Ishikawa (cell line): ENCODE measurements around the gene CLCN1.

Experiments used
- CEBPB ChIP-seq: IDR thresholded peaks from 2 replicates; pipeline ENCODE4 v1.6.1; 2012
- CREB1 ChIP-seq: IDR thresholded peaks from 2 replicates; pipeline ENCODE4 v1.6.1; 2012; ENCODE audit warnings: low read depth
- EGR1 ChIP-seq: IDR thresholded peaks from 2 replicates; pipeline ENCODE4 v1.6.1; 2012
- EP300 ChIP-seq: IDR thresholded peaks from 2 replicates; pipeline ENCODE4 v1.6.1; 2012; ENCODE audit warnings: borderline replicate concordance
- FOXM1 ChIP-seq: IDR thresholded peaks from 2 replicates; pipeline ENCODE4 v1.6.1; 2012; ENCODE audit warnings: low read depth, borderline replicate concordance
- MAX ChIP-seq: IDR thresholded peaks from 2 replicates; pipeline ENCODE4 v1.6.1; 2012
- NFIC ChIP-seq: IDR thresholded peaks from 2 replicates; pipeline ENCODE4 v1.6.1; 2012
- RAD21 ChIP-seq: IDR thresholded peaks from 2 replicates; pipeline ENCODE4 v1.6.1; 2012; ENCODE audit warnings: low read depth
- TAF1 ChIP-seq: IDR thresholded peaks from 2 replicates; pipeline ENCODE4 v1.6.1; 2012; ENCODE audit warnings: low read depth, mild to moderate bottlenecking
- TCF12 ChIP-seq: IDR thresholded peaks from 2 replicates; pipeline ENCODE4 v1.6.1; 2012; ENCODE audit warnings: low read depth
- TEAD4 ChIP-seq: IDR thresholded peaks from 2 replicates; pipeline ENCODE4 v1.6.1; 2012
- USF1 ChIP-seq: IDR thresholded peaks from 2 replicates; pipeline ENCODE4 v1.6.1; 2012
- YY1 ChIP-seq: IDR thresholded peaks from 2 replicates; pipeline ENCODE4 v1.6.1; 2012; ENCODE audit warnings: low read depth
- ZBTB7A ChIP-seq: IDR thresholded peaks from 2 replicates; pipeline ENCODE4 v1.6.1; 2012; ENCODE audit warnings: low read depth
- TF ChIP-seq, protein P1 (sequence below): IDR thresholded peaks from 2 replicates; pipeline ENCODE4 v1.6.1; 2012; ENCODE audit warnings: low read depth, mild to moderate bottlenecking

CLCN1 gene

DNA sequence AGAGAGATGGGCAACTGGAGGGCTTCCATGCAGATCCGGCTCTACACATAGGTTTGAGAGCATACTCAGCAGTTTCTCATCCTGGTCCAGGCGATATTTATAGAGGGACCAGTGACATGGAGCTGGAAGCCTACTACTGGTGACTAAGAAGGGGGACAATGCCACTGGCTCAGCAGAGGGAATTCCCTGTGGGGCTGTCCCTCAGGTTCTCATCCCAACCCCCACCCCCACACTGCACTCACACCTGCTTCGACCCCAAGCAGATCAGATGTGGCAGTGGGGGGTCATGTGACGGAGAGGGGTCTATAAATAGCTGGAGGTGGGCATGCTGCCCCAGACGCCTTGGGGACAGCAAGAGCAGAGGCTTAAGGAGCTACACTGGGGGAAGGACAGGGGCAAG lies at the start of gene CLCN1:
Gene CLCN1, plus strand, starts transcription at position 336 of the 400 bp plus-strand sequence. CDS start 102 bp downstream, outside the sequence.
- no peak for TF ChIP-seq TEAD4
- no peak for TF ChIP-seq TAF1
- TF ChIP-seq TCF12, result no peak
- TF ChIP-seq EGR1, result no peak
- no peak for TF ChIP-seq RAD21

DNA sequence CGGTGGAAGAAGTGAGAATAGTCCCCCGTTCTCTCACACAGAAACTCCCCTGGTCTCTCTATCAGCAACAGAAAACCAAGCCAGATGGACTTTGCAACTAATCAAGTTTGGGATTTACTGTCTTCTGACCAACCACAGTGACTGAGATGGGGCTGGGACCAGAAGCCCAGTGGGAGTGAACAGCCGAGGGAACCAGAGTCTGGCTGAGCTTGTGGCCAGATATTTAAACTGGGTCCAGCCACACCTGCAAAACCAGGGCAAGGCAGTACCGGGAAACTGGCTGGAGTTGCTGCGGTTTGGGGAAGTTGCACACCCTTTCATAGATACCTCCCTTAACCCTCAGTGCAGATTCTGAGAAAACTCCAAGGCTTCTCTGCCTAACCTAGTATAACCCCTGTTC lies 46.7 kb upstream of the CLCN1 start:
- TF ChIP-seq TCF12, result no peak

GRCh38 chr7:143271240-143271639 lies 44.7 kb upstream of the CLCN1 start:
- TF ChIP-seq TEAD4 (no peak), EGR1 (no peak), TAF1 (no peak), EP300 (no peak), USF1 (no peak), YY1 (no peak), ZBTB7A (no peak), MAX (no peak), TCF12 (no peak), FOXM1 (no peak), CEBPB (no peak), RAD21 (no peak), CREB1 (no peak), NFIC (no peak)
- TF ChIP-seq, protein P1, sequence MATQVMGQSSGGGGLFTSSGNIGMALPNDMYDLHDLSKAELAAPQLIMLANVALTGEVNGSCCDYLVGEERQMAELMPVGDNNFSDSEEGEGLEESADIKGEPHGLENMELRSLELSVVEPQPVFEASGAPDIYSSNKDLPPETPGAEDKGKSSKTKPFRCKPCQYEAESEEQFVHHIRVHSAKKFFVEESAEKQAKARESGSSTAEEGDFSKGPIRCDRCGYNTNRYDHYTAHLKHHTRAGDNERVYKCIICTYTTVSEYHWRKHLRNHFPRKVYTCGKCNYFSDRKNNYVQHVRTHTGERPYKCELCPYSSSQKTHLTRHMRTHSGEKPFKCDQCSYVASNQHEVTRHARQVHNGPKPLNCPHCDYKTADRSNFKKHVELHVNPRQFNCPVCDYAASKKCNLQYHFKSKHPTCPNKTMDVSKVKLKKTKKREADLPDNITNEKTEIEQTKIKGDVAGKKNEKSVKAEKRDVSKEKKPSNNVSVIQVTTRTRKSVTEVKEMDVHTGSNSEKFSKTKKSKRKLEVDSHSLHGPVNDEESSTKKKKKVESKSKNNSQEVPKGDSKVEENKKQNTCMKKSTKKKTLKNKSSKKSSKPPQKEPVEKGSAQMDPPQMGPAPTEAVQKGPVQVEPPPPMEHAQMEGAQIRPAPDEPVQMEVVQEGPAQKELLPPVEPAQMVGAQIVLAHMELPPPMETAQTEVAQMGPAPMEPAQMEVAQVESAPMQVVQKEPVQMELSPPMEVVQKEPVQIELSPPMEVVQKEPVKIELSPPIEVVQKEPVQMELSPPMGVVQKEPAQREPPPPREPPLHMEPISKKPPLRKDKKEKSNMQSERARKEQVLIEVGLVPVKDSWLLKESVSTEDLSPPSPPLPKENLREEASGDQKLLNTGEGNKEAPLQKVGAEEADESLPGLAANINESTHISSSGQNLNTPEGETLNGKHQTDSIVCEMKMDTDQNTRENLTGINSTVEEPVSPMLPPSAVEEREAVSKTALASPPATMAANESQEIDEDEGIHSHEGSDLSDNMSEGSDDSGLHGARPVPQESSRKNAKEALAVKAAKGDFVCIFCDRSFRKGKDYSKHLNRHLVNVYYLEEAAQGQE, result no peak

DNA sequence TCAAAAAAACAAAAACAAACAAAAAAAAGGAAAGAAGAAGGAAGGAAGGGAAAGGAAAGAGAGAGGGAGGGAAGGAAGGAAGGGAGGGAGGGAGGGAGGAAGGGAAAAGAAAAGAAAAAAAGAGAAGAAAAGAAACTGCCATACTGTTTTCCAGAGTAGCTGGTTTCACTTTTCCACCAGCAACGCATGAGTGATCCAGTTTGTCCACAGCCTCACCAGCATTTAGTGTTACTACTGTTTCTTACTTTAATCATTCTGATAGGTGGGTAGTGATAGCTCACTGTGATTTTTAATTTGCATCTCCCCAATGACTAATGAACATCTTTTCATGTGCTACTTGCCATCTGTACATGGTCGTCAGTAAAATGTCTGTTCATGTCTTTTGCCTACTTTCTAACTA lies 43.0 kb upstream of the CLCN1 start:
- TF ChIP-seq TAF1 (no peak), TEAD4 (no peak), CREB1 (no peak), ZBTB7A (no peak), TCF12 (no peak), RAD21 (no peak), NFIC (no peak), USF1 (no peak)
- TF ChIP-seq, protein P1, result no peak

GRCh38 chr7:143279186-143280098 lies 36.5 kb upstream of the CLCN1 start:
- TF ChIP-seq TEAD4 (peak; percentile 61), NFIC (peak; percentile 31; the same call in 1 of the 2 replicates), CEBPB (no peak), USF1 (no peak)

DNA sequence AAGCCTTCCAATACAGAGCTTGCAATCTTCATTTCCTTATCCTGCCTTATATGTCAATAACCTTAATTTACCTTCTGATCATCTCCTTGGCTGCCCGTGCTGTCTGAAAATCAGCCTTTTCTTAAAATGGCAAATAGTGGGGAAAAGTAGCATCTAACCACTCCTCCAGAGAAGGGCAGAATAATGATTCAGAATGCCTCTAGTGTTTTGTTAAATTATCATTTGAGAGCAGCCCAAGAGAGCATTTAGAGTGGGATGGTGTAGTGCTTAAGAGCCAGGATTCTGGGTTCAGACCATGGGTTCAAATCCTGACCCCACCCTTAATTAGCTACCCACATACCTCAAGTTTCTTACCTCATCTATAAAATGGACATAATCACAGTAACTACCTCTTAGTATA lies 35.8 kb upstream of the CLCN1 start:
- no peak for TF ChIP-seq NFIC
- TF ChIP-seq ZBTB7A, result no peak
- TF ChIP-seq CEBPB, result no peak
- TF ChIP-seq RAD21, result no peak
- no peak for TF ChIP-seq EGR1
- TF ChIP-seq EP300, result no peak
- TF ChIP-seq, protein P1, result no peak
- no peak for TF ChIP-seq TEAD4
- TF ChIP-seq USF1, result no peak
